Colonic mucosa (tissue), 4 donors: Measurements from ENCODE around the gene COL9A3. TPM values are rescaled to one million over a fixed set of nuclear protein-coding genes. Genes with fewer than 3 reads are reported as not detected.
"Not testable (repeated sequence)": the region's sequence is repeated elsewhere in the genome, so short reads cannot be mapped to it uniquely, and the experiment has no call there.

Experiments
- DNase-seq: peaks from one replicate; pipeline ENCODE4 v3.0.0-alpha.2; 2020
- H3K27ac ChIP-seq: fragments of 200-600 bp; one replicate; pipeline ENCODE4 v1.8.0; 2021
- H3K27me3 ChIP-seq: fragments of 200-600 bp; one replicate; pipeline ENCODE4 v1.8.0; 2021
- H3K36me3 ChIP-seq: fragments of 200-600 bp; one replicate; pipeline ENCODE4 v1.8.0; 2021
- H3K4me1 ChIP-seq: fragments of 200-600 bp; one replicate; pipeline ENCODE4 v1.8.0; 2021; ENCODE audit warnings: mild to moderate bottlenecking
- H3K4me3 ChIP-seq: fragments of 200-600 bp; one replicate; pipeline ENCODE4 v1.8.0; 2021
- H3K9ac ChIP-seq, 2 donors: one replicate each; pipeline ENCODE4 v1.7.0; 2013; ENCODE audit warnings: control low read depth in 2 of 2, low read depth in 2 of 2, low read length in 2 of 2
- H3K9me3 ChIP-seq: fragments of 200-600 bp; one replicate; pipeline ENCODE4 v1.8.0; 2021
- intact Hi-C: fragments of 100-400 bp; cut with DNase I; formaldehyde crosslinking; loops from one replicate; pipeline ENCODE4 v1.14.1; 2022
- total RNA-seq, 2 donors: library from RNA; stranded (reverse); fragmentation: NEBNext Ultra II Directional in 1 of 2; extraction: Animal tissue kit (Norgen Biotek cat#: 25700) in 1 of 2; gene quantifications; one replicate each; pipeline ENCODE4 v1.2.1, GENCODE V29; 2021
- TF ChIP-seq, protein P1 (sequence below): fragments of 200-600 bp; IDR thresholded peaks from one replicate; pipeline ENCODE4 v1.8.0; 2022; ENCODE audit warnings: antibody characterized with exemption, mild to moderate bottlenecking
- donor health status: healthy.
- donor health status: DM: no; HTN: no; CAD: no.
- donor health status: DM: no; HTN: no; CAD: no.

Gene COL9A3
- total RNA-seq, 2 donors from 2014 or later = 2.7 to 3.6 TPM

DNA sequence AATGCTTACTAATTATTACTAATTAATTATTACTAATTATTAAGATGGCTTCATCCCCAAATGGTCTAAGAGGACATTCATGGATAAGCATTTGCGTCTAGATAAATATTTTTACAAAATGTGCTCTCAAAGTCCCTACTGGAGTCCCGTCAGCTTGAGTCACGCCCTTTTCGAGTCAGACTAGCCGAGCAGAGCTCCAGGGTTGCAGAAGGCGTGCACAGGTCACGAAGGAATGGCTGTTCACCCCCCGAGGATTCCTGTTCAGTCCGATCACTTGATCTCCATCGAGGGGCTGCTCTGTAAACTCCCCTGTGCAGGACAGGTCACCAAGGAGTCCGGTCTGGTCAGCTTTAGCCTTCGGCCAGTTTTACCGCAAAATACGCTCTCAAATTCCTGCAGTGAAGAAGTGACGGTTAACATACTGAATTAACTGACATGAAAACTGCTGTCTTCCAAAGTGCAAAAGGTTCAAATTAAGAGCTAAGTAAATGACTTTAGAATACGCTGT lies 24.9 kb downstream of the COL9A3 start:
- Histone ChIP-seq H3K9ac (no peak overlapping the region), H3K36me3 (no peaks in the 10 kb centered on the region), H3K9me3 (no peaks in the 10 kb centered on the region), H3K27me3 (no peaks in the 10 kb centered on the region), H3K27ac (no peak overlapping the region), H3K4me1 (no peaks in the 10 kb centered on the region), H3K4me3 (no peak overlapping the region)
- intact Hi-C loops = no loop called here
- TF ChIP-seq, protein P1, sequence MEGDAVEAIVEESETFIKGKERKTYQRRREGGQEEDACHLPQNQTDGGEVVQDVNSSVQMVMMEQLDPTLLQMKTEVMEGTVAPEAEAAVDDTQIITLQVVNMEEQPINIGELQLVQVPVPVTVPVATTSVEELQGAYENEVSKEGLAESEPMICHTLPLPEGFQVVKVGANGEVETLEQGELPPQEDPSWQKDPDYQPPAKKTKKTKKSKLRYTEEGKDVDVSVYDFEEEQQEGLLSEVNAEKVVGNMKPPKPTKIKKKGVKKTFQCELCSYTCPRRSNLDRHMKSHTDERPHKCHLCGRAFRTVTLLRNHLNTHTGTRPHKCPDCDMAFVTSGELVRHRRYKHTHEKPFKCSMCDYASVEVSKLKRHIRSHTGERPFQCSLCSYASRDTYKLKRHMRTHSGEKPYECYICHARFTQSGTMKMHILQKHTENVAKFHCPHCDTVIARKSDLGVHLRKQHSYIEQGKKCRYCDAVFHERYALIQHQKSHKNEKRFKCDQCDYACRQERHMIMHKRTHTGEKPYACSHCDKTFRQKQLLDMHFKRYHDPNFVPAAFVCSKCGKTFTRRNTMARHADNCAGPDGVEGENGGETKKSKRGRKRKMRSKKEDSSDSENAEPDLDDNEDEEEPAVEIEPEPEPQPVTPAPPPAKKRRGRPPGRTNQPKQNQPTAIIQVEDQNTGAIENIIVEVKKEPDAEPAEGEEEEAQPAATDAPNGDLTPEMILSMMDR = no peak
- DNase-seq = no peak

DNA sequence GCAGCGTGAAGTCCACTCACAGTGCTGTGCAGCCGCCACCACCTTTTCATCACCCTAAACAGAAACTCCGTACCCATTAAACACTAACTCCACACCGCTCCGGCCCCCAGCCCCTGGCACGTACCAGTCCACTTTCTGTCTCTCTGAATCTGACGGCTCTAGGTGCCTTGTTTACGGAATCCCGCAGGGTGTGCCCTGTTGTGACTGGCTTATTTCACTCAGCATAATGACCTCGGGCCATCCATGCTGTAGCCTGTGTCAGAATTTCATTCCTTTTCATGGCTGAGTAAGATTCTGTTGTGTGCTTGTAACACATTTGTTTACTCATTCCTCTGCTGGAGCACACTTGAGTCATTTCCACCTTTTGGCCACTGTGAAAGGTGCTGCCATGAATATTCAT lies 26.8 kb downstream of the COL9A3 start:
- intact Hi-C loops = no loop called here
- H3K27me3 ChIP-seq = no peaks in the 10 kb centered on the region
- H3K27ac ChIP-seq = no peak overlapping the region
- H3K9me3 ChIP-seq = no peaks in the 10 kb centered on the region
- H3K4me1 ChIP-seq = no peaks in the 10 kb centered on the region
- H3K9ac ChIP-seq = no peak overlapping the region
- TF ChIP-seq, protein P1 = no peak
- no peaks in the 10 kb centered on the region for H3K36me3 ChIP-seq
- no peak for DNase-seq
- no peak overlapping the region for H3K4me3 ChIP-seq

DNA sequence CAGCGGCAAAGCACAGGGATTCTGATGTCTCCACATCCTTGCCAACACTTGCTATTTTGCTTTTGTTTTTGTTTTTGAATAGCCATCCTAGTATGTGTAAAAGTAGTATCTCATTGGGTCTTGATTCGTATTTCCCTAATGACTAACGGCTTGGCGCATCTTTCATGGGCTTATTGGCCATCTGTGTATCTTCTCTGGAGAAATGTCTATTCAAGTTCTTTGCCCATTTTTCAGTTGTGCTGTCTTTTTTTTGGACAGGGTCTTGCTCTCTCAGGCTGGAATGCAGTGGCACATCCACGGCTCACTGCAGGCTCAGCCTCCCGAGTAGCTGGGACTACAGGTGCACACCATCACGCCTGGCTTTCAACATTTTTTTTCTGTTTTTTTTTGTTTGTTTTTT lies 27.3 kb downstream of the COL9A3 start:
- intact Hi-C loops = no loop called here
- no peaks in the 10 kb centered on the region for H3K36me3 ChIP-seq

DNA sequence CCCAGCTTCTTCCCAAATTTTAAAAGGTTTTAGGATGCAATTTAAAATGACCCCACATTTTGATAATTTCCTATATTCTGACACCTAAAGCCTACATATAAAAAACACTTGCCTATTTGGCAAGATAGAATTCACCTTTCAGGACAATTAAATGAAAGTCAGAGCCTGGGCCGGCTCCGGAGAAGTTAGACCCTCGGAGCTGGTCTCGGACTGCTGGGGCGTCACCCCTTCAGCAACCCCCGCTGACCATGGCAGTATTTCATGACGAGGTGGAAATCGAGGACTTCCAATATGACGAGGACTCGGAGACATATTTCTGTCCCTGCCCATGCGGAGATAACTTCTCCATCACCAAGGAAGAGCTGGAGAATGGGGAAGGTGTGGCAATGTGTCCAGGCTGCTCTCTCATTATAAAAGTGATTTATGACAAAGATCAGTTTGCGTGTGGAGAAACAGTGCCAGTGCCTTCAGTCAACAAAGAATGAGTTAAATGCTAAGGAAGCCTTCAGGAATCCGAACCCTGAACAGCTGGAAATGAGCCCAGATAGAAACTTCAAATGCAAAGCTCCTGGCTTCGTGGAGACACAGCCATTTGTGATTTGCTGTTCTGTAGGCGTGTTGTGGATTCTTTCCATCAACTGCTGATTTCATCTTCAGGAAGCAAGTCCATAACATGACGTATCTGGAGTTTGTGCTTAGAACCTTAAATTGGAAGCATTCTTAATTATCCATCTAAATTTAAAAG lies 28.7 kb downstream of the COL9A3 start:
- no peaks in the 10 kb centered on the region for H3K9me3 ChIP-seq
- intact Hi-C loops = no loop called here
- DNase-seq = no peak
- H3K4me1 ChIP-seq = no peaks in the 10 kb centered on the region
- TF ChIP-seq, protein P1 = no peak
- H3K27ac ChIP-seq = no peak overlapping the region
- no peaks in the 10 kb centered on the region for H3K36me3 ChIP-seq
- no peaks in the 10 kb centered on the region for H3K27me3 ChIP-seq
- no peak overlapping the region for H3K9ac ChIP-seq
- no peak overlapping the region for H3K4me3 ChIP-seq

More for the DNA sequence above, 27.3 kb downstream of the COL9A3 start:
- DNase-seq = no peak
- Histone ChIP-seq H3K4me3 (no peak overlapping the region), H3K27me3 (no peaks in the 10 kb centered on the region), H3K9me3 (no peaks in the 10 kb centered on the region), H3K27ac (no peak overlapping the region), H3K4me1 (no peaks in the 10 kb centered on the region), H3K9ac (no peak overlapping the region)
- TF ChIP-seq, protein P1 = no peak

DNA sequence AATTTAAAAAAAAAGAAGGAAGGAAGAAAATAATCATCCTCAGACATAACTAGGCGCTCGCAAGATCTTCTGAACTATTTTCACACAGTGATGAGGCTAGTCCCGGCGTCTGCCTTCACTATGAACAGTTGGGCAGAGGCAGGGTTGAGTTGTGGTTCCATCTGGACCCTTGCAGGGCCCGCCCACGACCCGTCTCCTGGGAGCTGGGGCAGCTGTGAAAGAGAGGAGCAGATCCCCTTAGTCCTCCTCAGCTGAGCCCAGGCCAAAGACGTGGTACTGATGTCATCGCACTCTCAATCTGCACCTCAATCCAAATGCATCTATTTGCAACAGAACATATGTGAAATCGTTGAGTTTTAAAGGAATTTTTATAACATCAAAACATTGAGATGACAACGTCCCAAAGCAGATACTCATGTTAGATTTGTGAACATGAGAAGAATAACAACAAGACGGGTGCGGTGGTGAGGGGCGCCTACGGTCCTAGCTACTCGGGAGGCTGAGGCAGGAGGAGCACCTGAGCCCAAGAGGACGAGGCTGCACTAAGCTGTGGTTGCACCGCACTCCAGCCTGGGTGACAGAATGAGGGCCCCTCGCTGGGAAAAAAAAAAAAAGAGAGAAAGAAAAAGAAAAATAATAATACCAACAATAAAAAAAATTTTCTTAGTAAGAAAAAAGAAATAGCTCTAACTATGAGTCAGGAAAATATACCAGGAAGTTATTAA lies 29.5 kb downstream of the COL9A3 start:
- Histone ChIP-seq H3K36me3 (no peaks in the 10 kb centered on the region), H3K4me3 (no peak overlapping the region), H3K27me3 (no peaks in the 10 kb centered on the region), H3K9me3 (no peaks in the 10 kb centered on the region), H3K9ac (no peak overlapping the region), H3K27ac (no peak overlapping the region), H3K4me1 (no peaks in the 10 kb centered on the region)
- DNase-seq = no peak
- TF ChIP-seq, protein P1 = no peak
- intact Hi-C loops = no loop called here

DNA sequence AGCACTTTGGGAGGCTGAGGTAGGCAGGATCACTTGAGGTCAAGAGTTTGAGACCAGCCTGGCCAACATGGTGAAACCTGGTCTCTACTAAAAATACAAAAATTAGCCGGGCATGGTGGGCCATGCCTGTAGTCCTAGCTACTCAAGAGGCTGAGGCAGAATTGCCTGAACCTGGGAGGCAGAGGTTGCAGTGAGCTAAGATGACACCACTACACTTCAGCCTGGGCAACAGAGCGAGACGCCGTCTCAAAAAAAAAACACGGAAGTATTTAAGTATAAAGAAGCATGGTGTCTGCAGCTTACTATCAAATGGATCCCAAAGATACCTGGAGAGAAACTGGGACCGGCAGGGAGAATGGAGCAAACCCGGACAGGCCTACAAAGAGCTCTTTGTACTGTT lies 32.1 kb downstream of the COL9A3 start:
- H3K9me3 ChIP-seq, intact Hi-C loops, H3K9ac ChIP-seq, DNase-seq, H3K4me1 ChIP-seq, H3K27me3 ChIP-seq, H3K36me3 ChIP-seq, H3K4me3 ChIP-seq, H3K27ac ChIP-seq: not testable (repeated sequence)
